HL-60 (cell line): ENCODE measurements around the gene CHM.

Source experiments
- DNase-seq, 2 experiments: peaks; one replicate each; pipeline ENCODE4 v3.0.0-alpha.2; 2010 to 2020; ENCODE audit warnings: low read depth in 1 of 2, low spot score in 1 of 2
- H3K27ac ChIP-seq: fragments of 250-450 bp; sonication (Bioruptor Pico); replicated peaks from 2 replicates; pipeline ENCODE4 v1.5.1; 2020; ENCODE audit warnings: mild to moderate bottlenecking, moderate library complexity
- H3K27me3 ChIP-seq: fragments of 250-450 bp; sonication (Bioruptor Pico); 2 replicates; pipeline ENCODE4 v1.5.1; 2021; ENCODE audit warnings: mild to moderate bottlenecking, moderate library complexity; ENCODE audit not compliant: insufficient read depth, poor library complexity, severe bottlenecking
- H3K4me3 ChIP-seq: replicated peaks from 2 replicates; pipeline ENCODE4 v1.5.1; 2011; ENCODE audit warnings: mild to moderate bottlenecking, control low read depth, low read length; ENCODE audit not compliant: insufficient read depth
- CTCF ChIP-seq: IDR thresholded peaks from one replicate; pipeline ENCODE4 v1.5.1; 2011; ENCODE audit warnings: low read length, control low read depth, inconsistent platforms; ENCODE audit not compliant: insufficient read depth
- GABPA ChIP-seq: IDR thresholded peaks from 2 replicates; pipeline ENCODE4 v1.6.1; 2012; ENCODE audit warnings: low read depth
- POLR2AphosphoS5 ChIP-seq: IDR thresholded peaks from 2 replicates; pipeline ENCODE4 v1.6.1; 2012; ENCODE audit warnings: low read depth
- REST ChIP-seq: IDR thresholded peaks from 2 replicates; pipeline ENCODE4 v1.6.1; 2012; ENCODE audit warnings: low read depth; ENCODE audit not compliant: insufficient replicate concordance
- SPI1 ChIP-seq: IDR thresholded peaks from 2 replicates; pipeline ENCODE4 v1.6.1; 2012; ENCODE audit warnings: low read depth, mild to moderate bottlenecking, borderline replicate concordance

Gene CHM

GRCh38 chrX:85906399-85906798, 141.0 kb downstream of the CHM start:
- no peak overlapping the region for H3K27ac ChIP-seq
- TF ChIP-seq SPI1 (no peak), REST (no peak), CTCF (no peak), POLR2AphosphoS5 (no peak), GABPA (no peak)
- no peak for DNase-seq
- H3K4me3 ChIP-seq: no peak overlapping the region
- no peaks in the 10 kb centered on the region for H3K27me3 ChIP-seq

GRCh38 chrX:85905851-85906250, 141.5 kb downstream of the CHM start:
- Histone ChIP-seq H3K27ac (no peak overlapping the region), H3K27me3 (no peaks in the 10 kb centered on the region), H3K4me3 (no peak overlapping the region)
- no peak for DNase-seq
- TF ChIP-seq GABPA (no peak), REST (no peak), SPI1 (no peak), POLR2AphosphoS5 (no peak), CTCF (no peak)

- Histone ChIP-seq H3K27ac (no peak overlapping the region), H3K4me3 (no peak overlapping the region), H3K27me3 (no peaks in the 10 kb centered on the region)
- TF ChIP-seq POLR2AphosphoS5 (no peak), GABPA (no peak), CTCF (no peak)
- DNase-seq: no peak
Observed at GRCh38 chrX:85903692-85904471, 143.5 kb downstream of the CHM start.
